Spinal cord (tissue), 10 donors: ENCODE data around the gene CEP55. TPM values are rescaled to one million over a fixed set of nuclear protein-coding genes. Genes with fewer than 3 reads are reported as not detected.

Source experiments
- DNase-seq, 6 donors: peaks; one replicate each; pipeline versions ENCODE4 v3.0.0 to v3.0.0-alpha.2; 2013 to 2015; ENCODE audit warnings: low spot score in 6 of 6, low read depth in 4 of 6
- H3K27ac ChIP-seq: one replicate; pipeline ENCODE4 v1.5.1; 2013; ENCODE audit warnings: low read depth, low read length, control low read depth
- H3K27me3 ChIP-seq: one replicate; pipeline ENCODE4 v1.6.1; 2013; ENCODE audit warnings: low read length; ENCODE audit not compliant: control insufficient read depth, insufficient read depth
- H3K36me3 ChIP-seq: one replicate; pipeline ENCODE4 v1.6.1; 2013; ENCODE audit warnings: low read length; ENCODE audit not compliant: control insufficient read depth, insufficient read depth
- H3K4me1 ChIP-seq: one replicate; pipeline ENCODE4 v1.6.1; 2013; ENCODE audit warnings: low read length; ENCODE audit not compliant: control insufficient read depth, insufficient read depth
- H3K4me3 ChIP-seq: one replicate; pipeline ENCODE4 v1.5.1; 2013; ENCODE audit warnings: low read depth, low read length, control low read depth
- H3K9me3 ChIP-seq: one replicate; pipeline ENCODE4 v1.6.1; 2013; ENCODE audit warnings: low read length; ENCODE audit not compliant: control insufficient read depth, insufficient read depth
- WGBS: methylation state at CpG from one replicate; pipeline ENCODE4 v1.1.5; 2013; ENCODE audit warnings: missing lambda C conversion rate; ENCODE audit not compliant: insufficient coverage; 5-methylcytosine and 5-hydroxymethylcytosine counted together
- polyA plus RNA-seq, 2 donors: library from polyadenylated mRNA; unstranded; fragments of 120-200 nt; gene quantifications; one replicate each; pipeline ENCODE4 v1.2.1, GENCODE V29; 2013; ENCODE audit not compliant: insufficient read length in 2 of 2
- total RNA-seq, 2 donors: library from RNA; depleted of rRNA in 1 of 2; stranded (reverse); fragments of 120-200 nt in 1 of 2; fragments of >200 nt in 1 of 2; gene quantifications; one replicate each; pipeline versions ENCODE4 v1.2.3 to v1.2.4, GENCODE V29; 2013 to 2014
- donor health status: healthy.

CEP55 gene
- total and polyA plus RNA-seq, 4 donors = 5.7 to 7.4 (median 6.4) TPM

GRCh38 chr10:93458821-93459257, 37.6 kb upstream of the CEP55 start:
- no peak overlapping the region for H3K27ac ChIP-seq
- no peak overlapping the region for H3K4me3 ChIP-seq
- no peaks in the 10 kb centered on the region for H3K27me3 ChIP-seq
- H3K9me3 ChIP-seq = no peaks in the 10 kb centered on the region
- WGBS = 44% methylated on average over 5 of the region's 6 CpGs
- no peaks in the 10 kb centered on the region for H3K4me1 ChIP-seq
- DNase-seq = no peak
- no peaks in the 10 kb centered on the region for H3K36me3 ChIP-seq

- H3K36me3 ChIP-seq = no peaks in the 10 kb centered on the region
- no peak overlapping the region for H3K4me3 ChIP-seq
- H3K9me3 ChIP-seq = no peaks in the 10 kb centered on the region
- H3K27me3 ChIP-seq = no peaks in the 10 kb centered on the region
- WGBS = no CpG with 5 or more reads among the region's 3 CpGs
- no peak overlapping the region for H3K27ac ChIP-seq
- DNase-seq = no peak
- no peaks in the 10 kb centered on the region for H3K4me1 ChIP-seq
These were observed 36.9 kb upstream of the CEP55 start for GRCh38 chr10:93459466-93459865.

- Histone ChIP-seq H3K9me3 (no peaks in the 10 kb centered on the region), H3K36me3 (no peaks in the 10 kb centered on the region), H3K27me3 (no peaks in the 10 kb centered on the region), H3K27ac (no peak overlapping the region), H3K4me3 (no peak overlapping the region), H3K4me1 (peaks cover 8% of the 10 kb centered on the region)
- WGBS = 42% methylated on average over 2 of the region's 4 CpGs
- peak in 1 of 6 donors; percentile 20 for DNase-seq
These were observed 35.2 kb upstream of the CEP55 start for GRCh38 chr10:93461109-93461806.

GRCh38 chr10:93461807-93462178, 34.6 kb upstream of the CEP55 start:
- no peak overlapping the region for H3K4me3 ChIP-seq
- H3K27me3 ChIP-seq = no peaks in the 10 kb centered on the region
- no peaks in the 10 kb centered on the region for H3K36me3 ChIP-seq
- no peak overlapping the region for H3K27ac ChIP-seq
- H3K4me1 ChIP-seq = peaks cover 13% of the 10 kb centered on the region
- H3K9me3 ChIP-seq = no peaks in the 10 kb centered on the region
- no peak for DNase-seq
- WGBS = no CpG with 5 or more reads among the region's 1 CpG

- Histone ChIP-seq H3K27ac (no peak overlapping the region), H3K27me3 (no peaks in the 10 kb centered on the region), H3K4me3 (no peak overlapping the region), H3K36me3 (no peaks in the 10 kb centered on the region), H3K9me3 (no peaks in the 10 kb centered on the region), H3K4me1 (peaks cover 13% of the 10 kb centered on the region)
- no peak for DNase-seq
- WGBS = 100% methylated on average over 1 of the region's 2 CpGs
These were observed 34.0 kb upstream of the CEP55 start for GRCh38 chr10:93462371-93462770.

GRCh38 chr10:93462881-93463280, 33.5 kb upstream of the CEP55 start:
- Histone ChIP-seq H3K27me3 (no peaks in the 10 kb centered on the region), H3K9me3 (no peaks in the 10 kb centered on the region), H3K27ac (no peak overlapping the region), H3K36me3 (no peaks in the 10 kb centered on the region), H3K4me1 (peaks cover 13% of the 10 kb centered on the region), H3K4me3 (no peak overlapping the region)
- DNase-seq = no peak
- WGBS = 61% methylated on average over 8 of the region's 9 CpGs

GRCh38 chr10:93463723-93464476, 32.5 kb upstream of the CEP55 start:
- Histone ChIP-seq H3K4me1 (peaks cover 13% of the 10 kb centered on the region), H3K36me3 (no peaks in the 10 kb centered on the region), H3K27me3 (no peaks in the 10 kb centered on the region), H3K27ac (no peak overlapping the region), H3K4me3 (no peak overlapping the region), H3K9me3 (no peaks in the 10 kb centered on the region)
- WGBS = 91% methylated on average over 4 of the region's 6 CpGs
- no peak for DNase-seq

- H3K27ac ChIP-seq = no peak overlapping the region
- WGBS = 88% methylated on average over 1 of the region's 5 CpGs
- H3K9me3 ChIP-seq = no peaks in the 10 kb centered on the region
These were observed 31.5 kb upstream of the CEP55 start for GRCh38 chr10:93464776-93465388.

GRCh38 chr10:93465806-93466675, 30.4 kb upstream of the CEP55 start:
- DNase-seq = peak in 4 of 6 donors; percentile 22 to 72 (median 30)
- Histone ChIP-seq H3K4me1 (peaks cover 13% of the 10 kb centered on the region), H3K36me3 (no peaks in the 10 kb centered on the region), H3K27ac (no peak overlapping the region), H3K9me3 (no peaks in the 10 kb centered on the region), H3K27me3 (no peaks in the 10 kb centered on the region), H3K4me3 (no peak overlapping the region)
- WGBS = 41% methylated on average over 6 of the region's 8 CpGs

More at GRCh38 chr10:93464776-93465388, 31.5 kb upstream of the CEP55 start:
- no peak overlapping the region for H3K4me3 ChIP-seq
- H3K36me3 ChIP-seq = no peaks in the 10 kb centered on the region
- no peak for DNase-seq
- H3K4me1 ChIP-seq = peaks cover 13% of the 10 kb centered on the region
- H3K27me3 ChIP-seq = no peaks in the 10 kb centered on the region
